Stimulated activated CD4-positive, alpha-beta T cell treated with anti-CD3 and anti-CD28 coated beads, TNF-alpha, amount 100 ng/mL, for 24 hours (primary cell): ENCODE measurements around the gene SLC8A1.

Experiments
- DNase-seq, 3 experiments: peaks; one replicate each; pipeline ENCODE4 v3.0.0-alpha.2; 2020; ENCODE audit warnings: low read depth in 3 of 3

SLC8A1 gene

GRCh38 chr2:40458271-40458794 lies 6.4 kb upstream of the SLC8A1 start:
- no peak for DNase-seq

GRCh38 chr2:40457837-40458236 lies 5.9 kb upstream of the SLC8A1 start:
- no peak for DNase-seq

- DNase-seq = no peak
Measured at GRCh38 chr2:40457366-40457765, 5.5 kb upstream of the SLC8A1 start.

GRCh38 chr2:40456926-40457325 lies 5.0 kb upstream of the SLC8A1 start:
- DNase-seq = no peak

GRCh38 chr2:40455661-40456060 lies 3.8 kb upstream of the SLC8A1 start:
- DNase-seq = no peak

- no peak for DNase-seq
Measured at GRCh38 chr2:40454321-40454720, 2.4 kb upstream of the SLC8A1 start.

GRCh38 chr2:40452786-40453185 lies 896 bp upstream of the SLC8A1 start:
- DNase-seq = no peak

GRCh38 chr2:40450796-40451430 lies 977 bp downstream of the SLC8A1 start:
- DNase-seq = no peak

GRCh38 chr2:40450066-40450795 lies 1.7 kb downstream of the SLC8A1 start:
- no peak for DNase-seq

- no peak for DNase-seq
Measured at GRCh38 chr2:40448476-40449079, 3.3 kb downstream of the SLC8A1 start.

GRCh38 chr2:40445467-40445866 lies 6.4 kb downstream of the SLC8A1 start:
- DNase-seq = no peak

- DNase-seq = no peak
Measured at GRCh38 chr2:40440835-40441234, 11.1 kb downstream of the SLC8A1 start.

- DNase-seq = no peak
Measured at GRCh38 chr2:40439473-40439872, 12.4 kb downstream of the SLC8A1 start.

GRCh38 chr2:40436093-40436475 lies 15.8 kb downstream of the SLC8A1 start:
- DNase-seq = no peak

GRCh38 chr2:40435426-40436092 lies 16.3 kb downstream of the SLC8A1 start:
- no peak for DNase-seq

- no peak for DNase-seq
Measured at GRCh38 chr2:40434731-40435271, 17.1 kb downstream of the SLC8A1 start.

GRCh38 chr2:40433736-40434135 lies 18.2 kb downstream of the SLC8A1 start:
- no peak for DNase-seq

- DNase-seq = no peak
Measured at GRCh38 chr2:40432921-40433483, 18.9 kb downstream of the SLC8A1 start.

GRCh38 chr2:40431600-40431955 lies 20.3 kb downstream of the SLC8A1 start:
- DNase-seq = no peak

GRCh38 chr2:40430776-40431599 lies 20.9 kb downstream of the SLC8A1 start:
- DNase-seq = no peak

- no peak for DNase-seq
Measured at GRCh38 chr2:40428439-40428838, 23.5 kb downstream of the SLC8A1 start.
